Activated B cell treated with CpG ODN at 0.5 μM for 24 hours (primary cell): ENCODE data around the gene RTL5. TPM values are rescaled to one million over a fixed set of nuclear protein-coding genes. Genes with fewer than 3 reads are reported as not detected.
A peak's percentile ranks its signal among the peaks of the same experiment; 100 is the strongest.

Experiments used
- ATAC-seq: fragments of 200-7000 bp; cut with Tn5 transposase; one replicate; pipeline ENCODE4 v1.10.0; 2021; ENCODE audit warnings: low read depth, mild to moderate bottlenecking, moderate library complexity
- CTCF ChIA-PET: fragments of 350-600 bp; sonication (Branson Sonifier 250); formaldehyde crosslinking; loops from one replicate; lab custom pipeline; 2021; ENCODE audit warnings: antibody characterized with exemption; lab: Charles Lee
- POLR2A ChIA-PET: fragments of 350-600 bp; sonication (Branson Sonifier 250); formaldehyde crosslinking; loops from one replicate; lab custom pipeline; 2021; ENCODE audit warnings: antibody characterized with exemption; lab: Charles Lee
- DNase-seq: peaks from one replicate; pipeline ENCODE4 v3.0.0; 2022
- H3K27ac Mint-ChIP-seq: one replicate; pipeline ENCODE4 v1.8.0; 2020; ENCODE audit warnings: mixed read lengths
- H3K27me3 Mint-ChIP-seq: one replicate; pipeline ENCODE4 v1.8.0; 2021; ENCODE audit warnings: mixed read lengths
- H3K36me3 Mint-ChIP-seq: one replicate; pipeline ENCODE4 v1.8.0; 2021; ENCODE audit warnings: low read depth, mixed read lengths
- H3K4me1 Mint-ChIP-seq: one replicate; pipeline ENCODE4 v1.8.0; 2021; ENCODE audit warnings: mixed read lengths
- H3K4me3 Mint-ChIP-seq: one replicate; pipeline ENCODE4 v1.8.0; 2020; ENCODE audit warnings: mild to moderate bottlenecking, mixed read lengths
- H3K9me3 Mint-ChIP-seq: one replicate; pipeline ENCODE4 v1.8.0; 2020; ENCODE audit warnings: mixed read lengths
- intact Hi-C: fragments of 100-400 bp; cut with micrococcal nuclease; formaldehyde crosslinking; loops from one replicate; pipeline ENCODE4 v1.15.1; 2024
- total RNA-seq: library from RNA; stranded (reverse); gene quantifications from 2 replicates; pipeline ENCODE4 v1.2.3, GENCODE V29; 2022
- TF ChIP-seq, protein P1 (sequence below): fragments of 200-600 bp; IDR thresholded peaks from one replicate; pipeline ENCODE4 v1.8.0; 2022; ENCODE audit warnings: antibody characterized with exemption, mild to moderate bottlenecking

The RTL5 gene
- total RNA-seq, 1 donor from 2014 or later, result 2.9 TPM

DNA sequence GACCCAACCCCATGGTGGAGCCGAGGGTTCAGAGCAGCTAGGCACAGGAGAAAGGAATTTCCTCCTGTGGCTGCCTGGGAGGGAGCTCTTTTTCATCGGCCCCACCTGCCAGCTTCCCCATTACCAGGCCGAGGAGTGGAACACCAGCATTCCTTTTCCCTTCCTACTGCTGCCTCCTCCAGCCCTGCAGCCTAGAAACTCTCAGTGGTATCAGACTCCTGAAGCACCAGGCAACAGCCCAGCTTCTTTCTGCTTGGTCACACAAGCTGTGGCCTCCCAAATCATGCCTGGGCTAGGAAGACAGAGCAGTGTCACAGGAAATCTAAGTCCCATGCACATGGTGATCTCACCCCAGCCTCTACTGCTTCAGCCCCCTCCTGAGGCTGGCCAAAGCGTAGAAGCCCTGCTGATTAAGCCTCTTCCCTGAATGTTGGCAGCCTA is 30.1 kb downstream of the RTL5 start:
- POLR2A ChIA-PET, result interaction anchor here (0.9 kb wide), 1 partner anchor 84 kb away, joined by 5 read pairs; no protein-coding TSS in a partner anchor
- Mint-ChIP-seq H3K9me3 (no peaks in the 10 kb centered on the region), H3K4me1 (peaks cover 58% of the 10 kb centered on the region), H3K27me3 (peaks cover 2% of the 10 kb centered on the region), H3K36me3 (no peaks in the 10 kb centered on the region), H3K4me3 (no peak overlapping the region), H3K27ac (no peak overlapping the region)
- intact Hi-C loops, result loop anchor here (1.0 kb wide), 2 partner anchors 20 to 25 kb away; no protein-coding TSS in a partner anchor
- TF ChIP-seq, protein P1, sequence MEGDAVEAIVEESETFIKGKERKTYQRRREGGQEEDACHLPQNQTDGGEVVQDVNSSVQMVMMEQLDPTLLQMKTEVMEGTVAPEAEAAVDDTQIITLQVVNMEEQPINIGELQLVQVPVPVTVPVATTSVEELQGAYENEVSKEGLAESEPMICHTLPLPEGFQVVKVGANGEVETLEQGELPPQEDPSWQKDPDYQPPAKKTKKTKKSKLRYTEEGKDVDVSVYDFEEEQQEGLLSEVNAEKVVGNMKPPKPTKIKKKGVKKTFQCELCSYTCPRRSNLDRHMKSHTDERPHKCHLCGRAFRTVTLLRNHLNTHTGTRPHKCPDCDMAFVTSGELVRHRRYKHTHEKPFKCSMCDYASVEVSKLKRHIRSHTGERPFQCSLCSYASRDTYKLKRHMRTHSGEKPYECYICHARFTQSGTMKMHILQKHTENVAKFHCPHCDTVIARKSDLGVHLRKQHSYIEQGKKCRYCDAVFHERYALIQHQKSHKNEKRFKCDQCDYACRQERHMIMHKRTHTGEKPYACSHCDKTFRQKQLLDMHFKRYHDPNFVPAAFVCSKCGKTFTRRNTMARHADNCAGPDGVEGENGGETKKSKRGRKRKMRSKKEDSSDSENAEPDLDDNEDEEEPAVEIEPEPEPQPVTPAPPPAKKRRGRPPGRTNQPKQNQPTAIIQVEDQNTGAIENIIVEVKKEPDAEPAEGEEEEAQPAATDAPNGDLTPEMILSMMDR, result no peak
- CTCF ChIA-PET, result no interaction called here
- DNase-seq (no peak), ATAC-seq (no peak)

- DNase-seq, result peak; percentile 35
- Mint-ChIP-seq H3K36me3 (no peaks in the 10 kb centered on the region), H3K9me3 (no peaks in the 10 kb centered on the region), H3K27ac (peak overlapping the region; percentile 79), H3K4me1 (peaks cover 62% of the 10 kb centered on the region), H3K27me3 (peaks cover 2% of the 10 kb centered on the region), H3K4me3 (peak overlapping the region; percentile 38)
- POLR2A ChIA-PET, result interaction anchor here (0.9 kb wide), 1 partner anchor 83 kb away, joined by 5 read pairs; no protein-coding TSS in a partner anchor
- intact Hi-C loops, result loop anchor here (1.0 kb wide), 3 partner anchors 20 to 80 kb away; partner anchors contain the start of gene PIN4
- TF ChIP-seq, protein P1, result no peak
- CTCF ChIA-PET, result no interaction called here
- peak; percentile 80 for ATAC-seq
Measured at GRCh38 chrX:72100824-72101351, 30.8 kb downstream of the RTL5 start.

DNA sequence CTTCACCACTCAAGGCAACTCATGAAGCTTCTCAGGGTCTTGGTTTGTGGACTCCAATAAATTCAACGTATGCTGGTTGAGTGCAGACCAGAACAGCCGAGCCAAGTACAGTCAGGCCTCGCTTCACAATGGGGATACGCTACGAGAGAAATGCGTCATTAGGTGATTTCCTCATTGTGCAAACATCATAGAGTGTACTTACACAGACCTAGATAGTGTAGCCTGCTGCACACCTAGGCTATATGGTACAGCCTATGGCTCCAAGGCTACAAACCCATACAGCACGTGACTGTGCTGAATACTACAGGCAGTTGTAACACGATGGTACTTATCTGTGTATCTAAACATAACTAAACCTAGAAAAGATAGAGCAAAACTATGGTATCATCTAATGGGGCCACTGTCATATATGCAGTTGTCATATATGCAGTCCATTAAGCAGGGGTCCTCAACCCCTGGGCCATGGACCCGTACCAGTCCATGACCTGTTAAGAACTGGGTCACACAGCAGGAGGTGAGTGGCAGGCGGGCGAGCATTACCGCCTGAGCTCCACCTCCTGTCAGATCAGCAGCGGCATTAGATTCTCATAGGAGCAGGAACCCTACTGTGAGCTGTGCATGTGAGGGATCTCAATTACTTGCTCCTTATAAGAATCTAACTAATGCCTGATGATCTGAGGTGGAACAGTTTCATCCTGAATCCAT is 31.5 kb downstream of the RTL5 start:
- intact Hi-C loops, result loop anchor here (1.0 kb wide), 1 partner anchor 81 kb away; the partner anchor contains the start of gene PIN4
- TF ChIP-seq, protein P1, result no peak
- POLR2A ChIA-PET, result no interaction called here
- Mint-ChIP-seq H3K36me3 (no peaks in the 10 kb centered on the region), H3K4me1 (peaks cover 62% of the 10 kb centered on the region), H3K27ac (peak overlapping the region; percentile 79), H3K4me3 (peak overlapping the region; percentile 58), H3K27me3 (peaks cover 2% of the 10 kb centered on the region), H3K9me3 (no peaks in the 10 kb centered on the region)
- CTCF ChIA-PET, result interaction anchor here (0.9 kb wide), 1 partner anchor 79 kb away, joined by 3 read pairs; no protein-coding TSS in a partner anchor
- ATAC-seq (peak; percentile 57), DNase-seq (no peak)

DNA sequence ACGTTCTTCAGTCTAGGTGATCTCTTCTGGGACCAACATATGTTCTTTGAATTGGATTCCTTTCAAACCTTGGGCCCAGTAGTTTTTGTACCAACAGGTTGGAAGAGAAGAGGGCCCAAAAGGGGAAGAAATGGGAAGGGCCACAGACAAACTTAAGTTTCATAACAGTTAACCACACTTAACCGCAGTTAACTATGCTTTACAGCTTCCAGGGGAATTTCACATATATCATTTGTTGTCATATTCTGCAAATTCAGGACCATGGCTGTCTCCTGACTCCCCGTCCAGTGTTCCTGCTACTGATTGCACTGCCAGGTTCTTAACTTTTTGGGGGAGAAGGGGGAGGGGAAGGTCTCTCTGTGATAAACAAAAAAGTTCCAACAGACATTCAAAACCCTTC is 34.6 kb downstream of the RTL5 start:
- Mint-ChIP-seq H3K27me3 (peaks cover 2% of the 10 kb centered on the region), H3K4me3 (peak overlapping the region; percentile 7), H3K36me3 (no peaks in the 10 kb centered on the region), H3K4me1 (peaks cover 59% of the 10 kb centered on the region), H3K27ac (no peak overlapping the region), H3K9me3 (no peaks in the 10 kb centered on the region)
- TF ChIP-seq, protein P1, result no peak
- DNase-seq (no peak), ATAC-seq (no peak)
- POLR2A ChIA-PET, result no interaction called here
- intact Hi-C loops, result no loop called here
- CTCF ChIA-PET, result no interaction called here

DNA sequence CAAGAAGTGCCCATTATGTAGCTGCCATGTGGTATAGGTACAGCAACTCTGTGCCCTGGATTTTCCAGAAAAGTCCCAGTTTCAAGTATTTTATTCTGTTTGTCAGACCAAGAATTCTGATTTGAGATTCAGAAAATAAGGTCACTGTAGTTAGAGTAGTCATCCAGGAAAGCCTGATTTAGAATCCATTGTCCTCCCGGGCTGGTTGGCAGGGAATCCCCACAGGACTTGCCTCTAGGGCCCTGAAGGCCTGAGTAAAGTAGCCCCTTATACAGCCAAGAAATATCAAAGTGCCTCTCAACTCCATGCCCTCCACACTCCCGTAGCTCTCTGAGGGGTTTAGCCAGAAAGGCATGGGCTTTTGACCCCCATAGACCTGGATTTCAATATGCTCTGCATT is 36.3 kb downstream of the RTL5 start:
- Mint-ChIP-seq H3K9me3 (no peaks in the 10 kb centered on the region), H3K27ac (no peak overlapping the region), H3K4me3 (no peak overlapping the region), H3K4me1 (peaks cover 41% of the 10 kb centered on the region), H3K27me3 (peaks cover 2% of the 10 kb centered on the region), H3K36me3 (no peaks in the 10 kb centered on the region)
- POLR2A ChIA-PET, result no interaction called here
- intact Hi-C loops, result no loop called here
- CTCF ChIA-PET, result no interaction called here
- DNase-seq (no peak), ATAC-seq (no peak)
- TF ChIP-seq, protein P1, result no peak
